Activated CD4-positive, alpha-beta T cell treated with anti-CD3 and anti-CD28 coated beads, Interleukin-2, amount 50 U/mL, for 4 hours (primary cell): ENCODE measurements around the gene UMODL1.
"Not testable (repeated sequence)": the region's sequence is repeated elsewhere in the genome, so short reads cannot be mapped to it uniquely, and the experiment has no call there.

Source experiments
- DNase-seq, 2 experiments: peaks; one replicate each; pipeline ENCODE4 v3.0.0-alpha.2; 2020

UMODL1 gene

GRCh38 chr21:42172596-42173483 lies 101.7 kb downstream of the UMODL1 start:
- DNase-seq: no peak

- no peak for DNase-seq
Measured at GRCh38 chr21:42174173-42174572, 103.1 kb downstream of the UMODL1 start.

GRCh38 chr21:42175110-42175710 lies 104.1 kb downstream of the UMODL1 start:
- DNase-seq: no peak

- DNase-seq: no peak
Measured at GRCh38 chr21:42176859-42177258, 105.7 kb downstream of the UMODL1 start.

GRCh38 chr21:42179316-42179715 lies 108.2 kb downstream of the UMODL1 start:
- DNase-seq: no peak

GRCh38 chr21:42180001-42180400 lies 108.9 kb downstream of the UMODL1 start:
- not testable (repeated sequence) for DNase-seq

GRCh38 chr21:42182713-42183371 lies 111.7 kb downstream of the UMODL1 start:
- no peak for DNase-seq

GRCh38 chr21:42183374-42184266 lies 112.5 kb downstream of the UMODL1 start:
- DNase-seq: no peak

- DNase-seq: no peak
Measured at GRCh38 chr21:42186591-42186990, 115.5 kb downstream of the UMODL1 start.

GRCh38 chr21:42187976-42188653 lies 117.0 kb downstream of the UMODL1 start:
- peak; percentile 68 to 72 for DNase-seq

- no peak for DNase-seq
Measured at GRCh38 chr21:42188663-42189062, 117.5 kb downstream of the UMODL1 start.

- DNase-seq: no peak
Measured at GRCh38 chr21:42189431-42189830, 118.3 kb downstream of the UMODL1 start.

- no peak for DNase-seq
Measured at GRCh38 chr21:42189860-42190485, 118.9 kb downstream of the UMODL1 start.

GRCh38 chr21:42190486-42190863 lies 119.4 kb downstream of the UMODL1 start:
- DNase-seq: no peak

- no peak for DNase-seq
Measured at GRCh38 chr21:42191064-42191463, 119.9 kb downstream of the UMODL1 start.

- DNase-seq: no peak
Measured at GRCh38 chr21:42191696-42192595, 120.8 kb downstream of the UMODL1 start.
